H1 (cell line): ENCODE data around the gene MKKS. TPM values are rescaled to one million over a fixed set of nuclear protein-coding genes. Genes with fewer than 3 reads are reported as not detected.
A peak's percentile ranks its signal among the peaks of the same experiment; 100 is the strongest.

Experiments
- CTCF ChIA-PET: fragments of 300-600 bp; sonication (Branson Sonifier 250); formaldehyde crosslinking; loops from one replicate; lab custom pipeline; 2021; ENCODE audit not compliant: partially characterized antibody; lab: Charles Lee
- POLR2A ChIA-PET: fragments of 300-600 bp; sonication (Branson Sonifier 250); formaldehyde crosslinking; loops from one replicate; lab custom pipeline; 2021; ENCODE audit warnings: inconsistent platforms; ENCODE audit not compliant: partially characterized antibody; lab: Charles Lee
- DNase-seq, 2 experiments: peaks; one replicate each; pipeline versions ENCODE4 v3.0.0 to v3.0.0-alpha.2; 2010 to 2022; ENCODE audit warnings: low spot score in 2 of 2, low read depth in 1 of 2, mixed read lengths in 1 of 2
- FAIRE-seq: peaks from 2 replicates; lab custom pipeline; 2011; peaks lifted over from hg19 to GRCh38; lab: Jason Lieb, UNC
- H2AFZ ChIP-seq: 2 replicates; pipeline ENCODE4 v1.8.1; 2012; ENCODE audit warnings: low read length, inconsistent platforms
- H2AK5ac ChIP-seq: 2 replicates; pipeline ENCODE4 v1.6.1; 2013; ENCODE audit warnings: low read depth, low read length
- H2BK120ac ChIP-seq: replicated peaks from 2 replicates; pipeline ENCODE3; 2013; ENCODE audit warnings: low read depth, low read length, inconsistent platforms
- H2BK12ac ChIP-seq: 2 replicates; pipeline ENCODE4 v1.6.1; 2013; ENCODE audit warnings: low read depth, low read length
- H2BK15ac ChIP-seq: 2 replicates; pipeline ENCODE4 v1.6.1; 2013; ENCODE audit warnings: low read length
- H2BK20ac ChIP-seq: 2 replicates; pipeline ENCODE4 v1.6.1; 2013; ENCODE audit warnings: low read length
- H2BK5ac ChIP-seq: 2 replicates; pipeline ENCODE4 v1.6.1; 2013; ENCODE audit warnings: low read depth, low read length
- H3K14ac ChIP-seq: 2 replicates; pipeline ENCODE4 v1.6.1; 2013; ENCODE audit warnings: inconsistent platforms; ENCODE audit not compliant: insufficient read length
- H3K18ac ChIP-seq: 2 replicates; pipeline ENCODE4 v1.6.1; 2013; ENCODE audit warnings: low read length; ENCODE audit errors: extremely low read depth
- H3K23ac ChIP-seq: 2 replicates; pipeline ENCODE4 v1.6.1; 2013; ENCODE audit warnings: inconsistent platforms; ENCODE audit not compliant: insufficient read length
- H3K23me2 ChIP-seq: 2 replicates; pipeline ENCODE4 v1.6.1; 2013; ENCODE audit warnings: low read depth, low read length
- H3K27ac ChIP-seq: 2 replicates; pipeline ENCODE4 v1.6.1; 2011; ENCODE audit warnings: low read depth, low read length, inconsistent platforms
- H3K27me3 ChIP-seq, 4 experiments: replicated peaks in 1 of 4; 1 replicate in 1 of 4; 2 replicates in 3 of 4; pipeline versions ENCODE4 v1.6.1 to v1.8.1; 2011 to 2013; ENCODE audit warnings: low read length in 3 of 4, mild to moderate bottlenecking in 3 of 4, inconsistent platforms in 2 of 4, mixed read lengths in 2 of 4, moderate library complexity in 1 of 4; ENCODE audit not compliant: control insufficient read depth in 3 of 4, insufficient read depth in 3 of 4; ENCODE audit errors: extremely low read depth in 1 of 4
- H3K36me3 ChIP-seq, 4 experiments: 2 replicates each; pipeline versions ENCODE4 v1.6.1 to v1.8.1; 2011 to 2013; ENCODE audit warnings: mild to moderate bottlenecking in 4 of 4, low read length in 3 of 4, moderate library complexity in 2 of 4, control low read depth in 1 of 4, inconsistent platforms in 1 of 4; ENCODE audit not compliant: insufficient read depth in 4 of 4, control insufficient read depth in 2 of 4
- H3K4ac ChIP-seq: replicated peaks from 2 replicates; pipeline ENCODE3; 2013; ENCODE audit warnings: low read length, low read depth, mixed read lengths, inconsistent platforms; ENCODE audit not compliant: insufficient read length
- H3K4me1 ChIP-seq, 4 experiments: replicated peaks in 1 of 4; 1 replicate in 1 of 4; 2 replicates in 3 of 4; pipeline versions ENCODE4 v1.6.1 to v1.8.1; 2011 to 2013; ENCODE audit warnings: low read length in 3 of 4, inconsistent platforms in 2 of 4, mixed read lengths in 1 of 4; ENCODE audit not compliant: insufficient read depth in 4 of 4, control insufficient read depth in 3 of 4
- H3K4me2 ChIP-seq, 2 experiments: 2 replicates each; pipeline versions ENCODE4 v1.6.1 to v1.8.1; 2011 to 2013; ENCODE audit warnings: low read depth in 2 of 2, low read length in 2 of 2, control low read depth in 1 of 2, inconsistent platforms in 1 of 2, mild to moderate bottlenecking in 1 of 2; ENCODE audit not compliant: insufficient read depth in 1 of 2
- H3K4me3 ChIP-seq, 4 experiments: fragments of 200-600, 300-600 bp in 1 of 4; sonication (generic), shearing (Covaris generic), sonication (Bioruptor Twin) in 1 of 4; 2 replicates each; pipeline versions ENCODE4 v1.5.1 to v1.8.1; 2011 to 2016; ENCODE audit warnings: low read length in 4 of 4, low read depth in 3 of 4, control low read depth in 2 of 4, inconsistent platforms in 2 of 4, mild to moderate bottlenecking in 2 of 4, mixed read lengths in 1 of 4, moderate library complexity in 1 of 4; ENCODE audit not compliant: insufficient read depth in 2 of 4; ENCODE audit errors: extremely low read depth in 1 of 4
- H3K56ac ChIP-seq: replicated peaks from 2 replicates; pipeline ENCODE3; 2013; ENCODE audit warnings: low read depth, mild to moderate bottlenecking, mixed read lengths, low read length, inconsistent platforms; ENCODE audit not compliant: insufficient read length
- H3K79me1 ChIP-seq: 2 replicates; pipeline ENCODE4 v1.6.1; 2013; ENCODE audit warnings: low read depth, low read length, control low read depth
- H3K79me2 ChIP-seq, 2 experiments: 2 replicates each; pipeline versions ENCODE4 v1.6.1 to v1.8.1; 2012 to 2013; ENCODE audit warnings: low read length in 2 of 2, mild to moderate bottlenecking in 2 of 2, inconsistent platforms in 1 of 2; ENCODE audit not compliant: insufficient read depth in 2 of 2, control insufficient read depth in 1 of 2
- H3K9ac ChIP-seq, 4 experiments: replicated peaks in 1 of 4; 1 replicate in 1 of 4; 2 replicates in 3 of 4; pipeline versions ENCODE4 v1.6.1 to v1.8.1; 2011 to 2013; ENCODE audit warnings: low read depth in 3 of 4, low read length in 3 of 4, control low read depth in 2 of 4, mild to moderate bottlenecking in 2 of 4, moderate library complexity in 2 of 4, inconsistent platforms in 1 of 4; ENCODE audit errors: extremely low read depth in 1 of 4
- H3K9me3 ChIP-seq, 2 experiments: 2 replicates each; pipeline versions ENCODE4 v1.6.1 to v1.8.1; 2012 to 2013; ENCODE audit warnings: mild to moderate bottlenecking in 2 of 2, moderate library complexity in 2 of 2, control low read depth in 1 of 2, inconsistent platforms in 1 of 2, low read depth in 1 of 2, low read length in 1 of 2, mixed read lengths in 1 of 2; ENCODE audit not compliant: insufficient read depth in 2 of 2
- H4K20me1 ChIP-seq, 2 experiments: replicated peaks in 1 of 2; 2 replicates each; pipeline versions ENCODE3 to v1.8.1; 2011 to 2013; ENCODE audit warnings: inconsistent platforms in 2 of 2, low read length in 2 of 2, mild to moderate bottlenecking in 1 of 2; ENCODE audit not compliant: insufficient read depth in 2 of 2, control insufficient read depth in 1 of 2
- H4K5ac ChIP-seq: 2 replicates; pipeline ENCODE4 v1.6.1; 2013; ENCODE audit warnings: low read length, low read depth, mixed read lengths, inconsistent platforms; ENCODE audit not compliant: insufficient read length
- H4K8ac ChIP-seq: 2 replicates; pipeline ENCODE4 v1.8.0; 2013; ENCODE audit warnings: mild to moderate bottlenecking, moderate library complexity, low read length, inconsistent platforms; ENCODE audit not compliant: insufficient read depth; ENCODE audit errors: extremely low read depth
- H4K91ac ChIP-seq: replicated peaks from 2 replicates; pipeline ENCODE3; 2013; ENCODE audit warnings: low read length, mixed read lengths, inconsistent platforms; ENCODE audit not compliant: insufficient read length
- BACH1 ChIP-seq: IDR thresholded peaks from 2 replicates; pipeline ENCODE4 v1.6.1; 2012; ENCODE audit warnings: low read length, improper control_type of control experiment
- CHD2 ChIP-seq: IDR thresholded peaks from 2 replicates; pipeline ENCODE4 v1.6.1; 2012; ENCODE audit warnings: low read length, improper control_type of control experiment
- EP300 ChIP-seq, 2 experiments: IDR thresholded peaks; 1 replicate in 1 of 2; 2 replicates in 1 of 2; pipeline ENCODE4 v1.6.1; 2011 to 2012; ENCODE audit warnings: low read depth in 2 of 2, low read length in 2 of 2, mild to moderate bottlenecking in 2 of 2, borderline replicate concordance in 1 of 2, inconsistent platforms in 1 of 2, moderate library complexity in 1 of 2
- HDAC6 ChIP-seq: IDR thresholded peaks from one replicate; pipeline ENCODE4 v1.7.1; 2012; ENCODE audit warnings: low read depth, mild to moderate bottlenecking, inconsistent platforms, low read length, moderate library complexity
- KDM4A ChIP-seq: IDR thresholded peaks from one replicate; pipeline ENCODE4 v1.7.1; 2012; ENCODE audit warnings: low read depth, mild to moderate bottlenecking, moderate library complexity, low read length, inconsistent platforms; ENCODE audit not compliant: severe bottlenecking
- NRF1 ChIP-seq: IDR thresholded peaks from 2 replicates; pipeline ENCODE4 v1.6.1; 2011; ENCODE audit warnings: mild to moderate bottlenecking, low read depth, low read length, improper control_type of control experiment
- PHF8 ChIP-seq: fragments of 200-600 bp; sonication (generic); conservative IDR thresholded peaks from 2 replicates; pipeline ENCODE4 v1.7.1; 2012; ENCODE audit warnings: low read depth, mild to moderate bottlenecking, inconsistent platforms, low read length, moderate library complexity
- POLR2AphosphoS5 ChIP-seq: IDR thresholded peaks from 2 replicates; pipeline ENCODE4 v1.6.1; 2011; ENCODE audit warnings: low read depth, low read length
- POU5F1 ChIP-seq: IDR thresholded peaks from 2 replicates; pipeline ENCODE4 v1.6.1; 2011; ENCODE audit warnings: low read depth, mild to moderate bottlenecking, low read length, moderate library complexity
- RFX5 ChIP-seq: IDR thresholded peaks from 2 replicates; pipeline ENCODE4 v1.6.1; 2011; ENCODE audit warnings: low read depth, low read length, improper control_type of control experiment, borderline replicate concordance
- SP2 ChIP-seq: IDR thresholded peaks from 2 replicates; pipeline ENCODE4 v1.6.1; 2012; ENCODE audit warnings: mild to moderate bottlenecking, low read length, inconsistent platforms
- TAF7 ChIP-seq: optimal IDR thresholded peaks from 2 replicates; pipeline ENCODE3; 2011; ENCODE audit warnings: low read depth, mild to moderate bottlenecking, inconsistent platforms, low read length, moderate library complexity, borderline replicate concordance
- USF2 ChIP-seq: IDR thresholded peaks from 2 replicates; pipeline ENCODE4 v1.6.1; 2011; ENCODE audit warnings: low read length, improper control_type of control experiment
- YY1 ChIP-seq: IDR thresholded peaks from 2 replicates; pipeline ENCODE4 v1.6.1; 2011; ENCODE audit warnings: low read depth, mild to moderate bottlenecking, low read length
- WGBS, 2 experiments: shearing (Covaris generic) in 1 of 2; methylation state at CpG; one replicate each; pipeline versions ENCODE4 v1.1.6 to v1.1.7; 2013 to 2015; ENCODE audit warnings: low lambda C conversion rate in 2 of 2, mixed read lengths in 2 of 2, inconsistent platforms in 1 of 2, low coverage in 1 of 2, missing lambda C conversion rate in 1 of 2; ENCODE audit not compliant: insufficient replicate concordance in 2 of 2, insufficient coverage in 1 of 2, insufficient read length in 1 of 2; ENCODE audit errors: extremely low coverage in 1 of 2, missing lambda C conversion rate in 1 of 2; 5-methylcytosine and 5-hydroxymethylcytosine counted together
- polyA plus RNA-seq, 7 experiments: library from polyadenylated mRNA; depleted of rRNA in 3 of 7; stranded (reverse) in 5 of 7; unstranded in 2 of 7; fragments of >200 nt in 5 of 7; fragments of 200-250 nt in 2 of 7; gene quantifications; 1 replicate in 5 of 7; 2 replicates in 1 of 7; 4 replicates in 1 of 7; pipeline versions ENCODE4 v1.2.1 to v1.2.3, GENCODE V29; 2011 to 2013; ENCODE audit warnings: missing spikeins in 2 of 7, mixed read lengths in 2 of 7
- total RNA-seq: library from RNA; stranded (reverse); fragmentation: NEBNext Ultra II Directional; extraction: Animal tissue kit (Norgen Biotek cat#: 25700); gene quantifications from 2 replicates; pipeline ENCODE4 v1.2.1, GENCODE V29; 2021

Gene MKKS
- total and polyA plus RNA-seq, 2 of the 8 experiments (the other 6 are each of a cell fraction or from before 2014, with no cell fraction given): 15.9 to 24.8 TPM

DNA sequence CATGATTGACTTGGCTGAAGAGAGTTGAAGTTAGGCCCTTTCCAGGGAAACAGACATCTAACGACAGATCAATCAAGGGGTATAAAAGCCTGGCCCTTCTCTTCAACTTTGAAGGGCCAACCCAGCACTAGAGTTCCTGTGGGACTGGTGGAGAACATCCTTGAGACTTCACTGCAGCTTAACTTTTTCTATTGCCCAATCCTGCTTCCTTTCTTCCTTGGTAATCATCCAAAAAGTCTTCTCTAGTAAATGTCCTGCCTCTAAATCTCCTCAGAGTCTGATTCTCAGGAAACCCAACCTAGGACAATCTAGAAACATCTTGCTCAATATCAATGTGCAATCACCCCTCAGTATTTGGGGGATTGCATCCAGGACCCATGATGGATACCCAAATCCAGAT is 1.9 kb downstream of the MKKS start:
- Histone ChIP-seq H3K4me1 (no peaks in the 10 kb centered on the region), H3K4me2 (peak overlapping the region; percentile 20 to 28; a peak in 2 of 4 replicates), H4K91ac (no peak overlapping the region), H2AFZ (no peak overlapping the region), H3K4me3 (no peak overlapping the region), H3K14ac (no peak overlapping the region), H3K56ac (no peak overlapping the region), H2BK15ac (no peak overlapping the region), H3K36me3 (peaks cover 0 to 2% (median 0%) of the 10 kb centered on the region in 4 experiments; a peak in 1 of 8 replicates), H3K9me3 (no peaks in the 10 kb centered on the region), H4K5ac (no peak overlapping the region), H2BK12ac (no peak overlapping the region), H2AK5ac (no peak overlapping the region), H2BK5ac (no peak overlapping the region), H3K79me1 (peaks cover 15% of the 10 kb centered on the region; the same call in 1 of the 2 replicates), H4K8ac (no peak overlapping the region), H3K9ac (no peak overlapping the region), H3K27me3 (no peaks in the 10 kb centered on the region), H4K20me1 (peaks cover 0 to 9% of the 10 kb centered on the region in 2 experiments), H2BK120ac (no peak overlapping the region), H3K27ac (no peak overlapping the region), H3K4ac (no peak overlapping the region), H3K23ac (no peak overlapping the region), H3K23me2 (peaks cover 10% of the 10 kb centered on the region), H3K79me2 (peaks cover 0 to 74% of the 10 kb centered on the region in 2 experiments; a peak in 2 of 4 replicates), H2BK20ac (peak overlapping the region; percentile 3; the same call in 1 of the 2 replicates), H3K18ac (no peak overlapping the region)
- WGBS, 2 experiments: 83% methylated on average over 1 of the region's 1 CpG; no CpG with 5 or more reads in 1 of the 2 experiments
- FAIRE-seq (no peak), DNase-seq (no peak)
- POLR2A ChIA-PET: no interaction called here
- CTCF ChIA-PET: no interaction called here
- TF ChIP-seq CHD2 (no peak), POU5F1 (no peak), HDAC6 (no peak), RFX5 (no peak), YY1 (no peak), SP2 (no peak), KDM4A (no peak), BACH1 (no peak), EP300 (IDR thresholded peaks at IDR 0.05; ENCODE audit: borderline replicate concordance in 1 of 2, low read depth in 2 of 2, low read length in 2 of 2) (no peak), PHF8 (no peak), POLR2AphosphoS5 (no peak), NRF1 (no peak), USF2 (no peak), TAF7 (no peak)
